Skin of body (tissue), 2 donors: ENCODE data around the gene DDX49. TPM values are rescaled to one million over a fixed set of nuclear protein-coding genes. Genes with fewer than 3 reads are reported as not detected.
"Not testable (repeated sequence)": the region's sequence is repeated elsewhere in the genome, so short reads cannot be mapped to it uniquely, and the experiment has no call there.

ENCODE experiments used
- DNase-seq: peaks from one replicate; lab custom pipeline; 2025; lab: John Stamatoyannopoulos, UW
- total RNA-seq: library from RNA; depleted of rRNA; stranded (reverse); fragments of >200 nt; gene quantifications from one replicate; pipeline ENCODE4 v1.2.3, GENCODE V29; 2014

DDX49 gene
- total RNA-seq, 1 donor from 2014 or later: 31.8 TPM

DNA sequence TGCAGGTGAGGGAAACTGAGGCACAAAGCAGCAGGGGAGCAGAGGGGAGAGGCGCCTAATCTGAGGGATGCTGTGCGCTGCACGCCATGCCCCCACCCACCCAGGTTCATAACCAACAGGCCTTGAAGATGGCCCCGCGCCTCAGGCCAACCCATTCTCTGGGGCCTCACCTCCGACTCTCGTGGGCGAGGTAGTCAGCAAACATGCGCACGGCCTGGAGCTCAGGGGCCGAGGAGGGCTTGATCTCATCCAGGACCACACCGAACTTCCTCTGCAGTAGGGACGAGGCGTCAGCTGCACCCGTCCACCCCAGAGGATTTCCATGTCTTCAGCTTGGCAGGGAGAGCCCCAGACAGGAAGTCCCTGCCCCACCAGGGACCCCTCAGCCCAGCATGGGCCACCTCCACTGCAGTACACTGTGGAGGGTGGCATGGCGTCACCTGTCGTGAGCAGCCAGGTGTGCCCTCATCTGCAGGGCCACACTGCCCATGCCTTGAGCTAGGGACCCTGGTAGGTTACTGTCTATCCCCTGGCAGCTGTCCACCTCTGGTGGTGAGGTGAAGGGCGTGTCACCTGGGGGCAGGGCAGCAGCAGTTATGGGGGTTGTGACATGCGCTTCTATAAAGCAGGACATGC is 8.6 kb upstream of the DDX49 start:
- no peak for DNase-seq

GRCh38 chr19:18912933-18913332 is 6.6 kb upstream of the DDX49 start:
- DNase-seq: no peak

DNA sequence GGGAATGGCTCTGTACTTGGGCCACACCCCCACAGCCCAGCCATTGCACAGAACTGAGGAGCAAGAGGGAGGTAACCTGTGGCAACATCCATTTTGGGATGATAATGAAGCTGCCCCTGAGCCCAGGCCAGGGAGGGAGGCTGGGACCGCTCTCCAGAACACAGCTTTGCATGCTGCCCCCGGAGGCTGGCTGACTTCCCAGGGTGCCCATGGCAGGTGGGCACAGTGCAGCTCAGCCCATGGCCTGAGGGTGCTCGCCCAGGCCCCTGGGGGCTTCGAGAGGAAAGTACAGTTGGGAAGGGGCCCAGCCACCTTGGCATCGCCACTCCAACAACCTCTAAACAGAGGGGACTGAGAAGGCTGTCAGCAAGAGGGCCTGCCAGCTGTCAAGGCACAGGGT is 6.0 kb upstream of the DDX49 start:
- DNase-seq: no peak

GRCh38 chr19:18915639-18916038 is 3.9 kb upstream of the DDX49 start:
- DNase-seq: no peak

DNA sequence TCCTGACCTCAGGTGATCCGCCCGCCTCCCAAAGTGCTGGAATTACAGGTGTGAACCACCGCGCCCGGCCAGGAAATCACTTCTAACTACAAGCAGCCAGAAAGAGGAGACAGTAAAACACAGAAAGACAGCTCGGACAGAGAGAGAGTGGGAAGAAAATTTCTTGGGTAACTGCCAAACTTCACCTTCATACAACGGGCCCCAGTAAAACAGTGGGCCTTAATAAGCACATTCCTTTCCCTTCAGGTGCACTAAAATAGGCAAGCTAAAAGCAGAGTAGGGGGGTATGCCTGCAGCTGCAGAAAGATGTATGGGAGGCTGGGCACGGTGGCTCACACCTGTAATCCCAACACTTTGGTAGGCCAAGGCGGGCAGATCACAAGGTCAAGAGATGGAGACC is 1.9 kb upstream of the DDX49 start:
- not testable (repeated sequence) for DNase-seq

GRCh38 chr19:18919900-18920214 is 342 bp downstream of the DDX49 start:
- DNase-seq: no peak

- DNase-seq: no peak
Measured at GRCh38 chr19:18920400-18920799, 885 bp downstream of the DDX49 start.

- no peak for DNase-seq
Measured at GRCh38 chr19:18921593-18921992, 2.1 kb downstream of the DDX49 start.

GRCh38 chr19:18922228-18922985 is 2.9 kb downstream of the DDX49 start:
- DNase-seq: no peak

- no peak for DNase-seq
Measured at GRCh38 chr19:18924684-18925213, 5.2 kb downstream of the DDX49 start.

DNA sequence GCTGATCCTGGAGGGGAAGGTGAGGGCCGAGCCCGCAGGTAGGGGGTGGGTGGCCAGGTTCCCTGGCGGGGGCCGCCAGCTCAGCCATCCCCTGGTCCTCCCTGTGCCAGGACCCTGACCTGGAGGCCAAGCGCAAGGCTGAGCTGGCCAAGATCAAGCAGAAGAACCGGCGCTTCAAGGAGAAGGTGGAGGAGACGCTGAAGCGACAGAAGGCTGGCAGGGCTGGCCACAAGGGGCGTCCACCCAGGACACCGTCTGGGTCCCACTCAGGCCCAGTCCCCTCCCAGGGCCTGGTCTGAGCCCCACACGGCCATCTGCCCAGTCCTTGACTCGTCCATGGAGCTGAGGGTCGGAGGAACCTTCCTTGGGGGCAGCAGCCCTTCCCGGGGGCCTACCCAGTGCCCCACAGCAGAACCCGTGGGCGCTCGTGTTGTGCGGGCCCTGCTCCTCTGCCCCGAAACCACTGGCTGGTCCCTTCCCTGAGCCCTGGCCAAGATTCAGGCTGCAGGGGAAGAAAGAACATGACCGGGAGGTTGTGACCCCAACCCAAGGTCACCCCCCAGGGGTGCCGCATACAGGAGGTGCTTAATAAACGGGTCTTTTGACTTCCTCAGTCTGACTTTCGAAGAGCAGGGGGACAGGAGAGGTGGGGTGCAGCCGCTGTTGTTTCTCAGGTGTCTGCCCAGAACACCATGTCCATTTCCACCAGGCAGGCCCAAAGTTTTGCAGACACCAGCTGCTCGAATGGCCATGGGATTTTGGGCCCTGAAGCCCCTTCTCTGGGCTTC is 8.7 kb downstream of the DDX49 start:
- no peak for DNase-seq

- no peak for DNase-seq
Measured at GRCh38 chr19:18929311-18929710, 9.8 kb downstream of the DDX49 start.

DNA sequence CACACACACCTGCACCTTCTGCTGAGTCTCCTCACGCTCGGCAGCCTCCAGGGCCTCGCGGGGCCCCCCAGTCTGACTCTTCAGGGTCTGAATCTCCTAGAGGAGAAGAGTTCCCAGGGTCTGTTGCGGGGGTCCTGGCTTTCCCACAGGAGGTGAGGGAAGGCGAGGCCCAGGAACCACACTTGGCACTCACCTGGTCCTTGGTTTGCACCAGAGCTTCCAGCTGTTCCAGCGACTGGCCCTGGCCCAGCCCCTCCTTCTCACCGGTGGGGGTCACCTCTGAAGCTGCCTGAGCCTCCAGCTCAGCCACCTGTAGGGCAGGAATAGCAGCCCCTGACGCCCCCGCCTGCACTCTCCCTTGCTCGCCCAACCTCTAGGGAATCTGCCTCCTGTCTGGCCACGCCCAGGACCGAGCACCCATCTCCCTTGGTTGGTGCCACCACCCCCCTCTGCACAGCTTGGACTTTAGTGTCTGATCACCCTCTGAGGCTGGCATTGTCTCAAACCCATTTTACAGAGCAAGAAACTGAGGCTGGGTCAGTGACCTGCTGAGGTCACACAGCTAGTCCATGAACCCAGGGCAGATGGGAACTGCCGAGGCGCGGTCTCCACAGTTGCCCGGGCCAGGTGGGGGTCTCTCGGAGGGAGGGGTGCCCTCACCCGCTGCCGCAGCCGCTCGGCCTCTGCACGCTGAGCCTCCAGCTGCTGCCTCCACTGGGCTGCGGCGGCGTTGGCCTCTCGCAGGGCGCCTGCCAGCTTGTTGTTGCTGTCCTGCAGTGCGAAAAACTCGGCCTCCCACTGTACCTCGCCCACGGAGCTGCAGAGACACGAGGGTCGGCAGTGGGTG is 12.0 kb downstream of the DDX49 start:
- no peak for DNase-seq

DNA sequence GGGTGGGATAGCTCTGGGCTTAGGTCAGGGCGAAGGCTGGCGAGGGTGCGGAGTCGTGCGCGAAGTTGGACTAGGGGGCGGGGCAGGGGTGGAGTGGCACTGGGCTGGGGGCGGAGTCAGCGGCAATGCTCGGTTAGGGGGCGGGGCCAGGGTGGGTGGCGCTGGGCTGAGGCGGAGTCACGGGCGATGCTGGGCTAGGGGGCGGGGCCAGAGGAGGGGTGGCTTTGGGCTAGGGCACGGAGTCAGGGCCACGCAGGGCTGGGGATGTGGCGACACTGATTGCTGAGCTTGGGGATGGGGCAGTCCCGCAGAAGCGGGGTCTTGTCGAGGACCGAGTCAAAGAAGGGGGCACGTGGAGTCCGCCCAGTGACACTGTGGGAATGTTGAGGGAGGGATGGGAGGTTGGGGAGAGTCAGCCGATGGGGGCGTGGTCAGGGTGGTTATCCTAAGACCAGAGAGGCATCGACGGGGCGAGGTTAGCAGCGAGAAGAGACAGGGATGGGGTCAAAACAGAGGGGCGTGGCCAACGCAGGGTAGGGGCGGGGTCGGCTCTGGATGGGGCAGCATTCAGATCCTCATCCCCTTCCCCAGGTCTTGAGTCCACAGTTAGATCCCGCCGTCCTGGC is 12.8 kb downstream of the DDX49 start:
- DNase-seq: no peak

- DNase-seq: no peak
Measured at GRCh38 chr19:18933297-18933696, 13.8 kb downstream of the DDX49 start.

DNA sequence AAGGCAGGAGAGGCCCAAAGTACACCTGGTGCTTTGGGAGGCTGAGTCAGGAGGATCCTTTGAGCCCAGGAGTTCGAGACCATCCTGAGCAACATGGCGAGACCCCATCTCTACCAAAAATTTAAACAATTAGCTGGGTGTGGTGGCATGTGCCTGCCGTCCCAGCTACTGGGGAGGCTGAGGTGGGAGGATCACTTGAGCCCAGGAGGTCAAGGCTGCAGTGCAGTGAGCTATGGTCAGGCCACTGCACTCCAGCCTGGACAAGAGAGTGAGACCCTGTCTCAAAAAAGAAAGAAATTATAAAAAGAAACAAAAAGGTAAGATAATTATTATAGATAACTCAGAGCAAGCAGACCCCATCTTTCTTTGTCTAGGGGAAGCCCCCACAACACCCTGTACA is 19.6 kb downstream of the DDX49 start:
- no peak for DNase-seq

GRCh38 chr19:18939922-18940768 is 20.6 kb downstream of the DDX49 start:
- no peak for DNase-seq

GRCh38 chr19:18940769-18941627 is 21.5 kb downstream of the DDX49 start, which contains the start of gene HOMER3:
TSS of gene HOMER3 (minus strand) at chr19:18941217. CDS start at chr19:18938982, 2,235 bp downstream.
- no peak for DNase-seq
